NCI-H2029 (cell line): Measurements from ENCODE around the gene CD200.

Experiments
- DNase-seq: peaks from one replicate; lab custom pipeline; 2025; lab: John Stamatoyannopoulos, UW

The CD200 gene

GRCh38 chr3:112333381-112334317 is 693 bp downstream of the CD200 start:
- no peak for DNase-seq

GRCh38 chr3:112334691-112335433 is 1.9 kb downstream of the CD200 start:
- no peak for DNase-seq

- DNase-seq = no peak
Measured at GRCh38 chr3:112335434-112335781, 2.5 kb downstream of the CD200 start.

GRCh38 chr3:112338021-112338726 is 5.2 kb downstream of the CD200 start:
- no peak for DNase-seq

GRCh38 chr3:112338727-112339056 is 5.7 kb downstream of the CD200 start:
- DNase-seq = no peak

GRCh38 chr3:112339134-112339533 is 6.2 kb downstream of the CD200 start:
- no peak for DNase-seq

GRCh38 chr3:112339609-112340008 is 6.7 kb downstream of the CD200 start:
- DNase-seq = no peak

- DNase-seq = no peak
Measured at GRCh38 chr3:112341386-112341785, 8.4 kb downstream of the CD200 start.

- DNase-seq = no peak
Measured at GRCh38 chr3:112345681-112346080, 12.7 kb downstream of the CD200 start.

GRCh38 chr3:112346491-112347122 is 13.7 kb downstream of the CD200 start:
- DNase-seq = no peak

- no peak for DNase-seq
Measured at GRCh38 chr3:112348943-112349342, 16.0 kb downstream of the CD200 start.

GRCh38 chr3:112349557-112349956 is 16.6 kb downstream of the CD200 start:
- no peak for DNase-seq

- DNase-seq = no peak
Measured at GRCh38 chr3:112350018-112350810, 17.3 kb downstream of the CD200 start.

GRCh38 chr3:112351036-112351435 is 18.1 kb downstream of the CD200 start:
- DNase-seq = no peak

GRCh38 chr3:112351823-112352222 is 18.9 kb downstream of the CD200 start:
- DNase-seq = no peak

- DNase-seq = no peak
Measured at GRCh38 chr3:112352720-112353119, 19.8 kb downstream of the CD200 start.

GRCh38 chr3:112353365-112353764 is 20.4 kb downstream of the CD200 start:
- DNase-seq = no peak

- DNase-seq = no peak
Measured at GRCh38 chr3:112354642-112355306, 21.8 kb downstream of the CD200 start.

GRCh38 chr3:112355307-112355687 is 22.3 kb downstream of the CD200 start:
- DNase-seq = no peak

- no peak for DNase-seq
Measured at GRCh38 chr3:112357930-112358780, 25.2 kb downstream of the CD200 start.
